HFF-Myc (cell line): ENCODE data around the gene POU6F2.

Experiments used
- DNase-seq: peaks from one replicate; pipeline ENCODE4 v3.0.0-alpha.2; 2011; ENCODE audit warnings: low read depth; ENCODE audit errors: extremely low read depth
- H3K4me3 ChIP-seq: replicated peaks from 2 replicates; pipeline ENCODE4 v1.5.1; 2011; ENCODE audit warnings: low read depth, mild to moderate bottlenecking, control low read depth, low read length
- CTCF ChIP-seq: IDR thresholded peaks from 2 replicates; pipeline ENCODE4 v1.5.1; 2012; ENCODE audit warnings: mild to moderate bottlenecking, low read depth, low read length, control low read depth; ENCODE audit errors: missing control alignments

Gene POU6F2

GRCh38 chr7:39217783-39218182 is 240.1 kb downstream of the POU6F2 start:
- no peak for DNase-seq
- TF ChIP-seq CTCF, result no peak
- H3K4me3 ChIP-seq, result no peak overlapping the region

- no peak overlapping the region for H3K4me3 ChIP-seq
- TF ChIP-seq CTCF, result no peak
- no peak for DNase-seq
Measured at GRCh38 chr7:39219869-39220268, 242.2 kb downstream of the POU6F2 start.

GRCh38 chr7:39221901-39222300 is 244.2 kb downstream of the POU6F2 start:
- TF ChIP-seq CTCF, result no peak
- H3K4me3 ChIP-seq, result no peak overlapping the region
- no peak for DNase-seq

GRCh38 chr7:39228946-39229345 is 251.2 kb downstream of the POU6F2 start:
- H3K4me3 ChIP-seq, result no peak overlapping the region
- DNase-seq, result no peak
- TF ChIP-seq CTCF, result no peak

GRCh38 chr7:39233851-39234529 is 256.3 kb downstream of the POU6F2 start:
- H3K4me3 ChIP-seq, result no peak overlapping the region
- no peak for DNase-seq
- TF ChIP-seq CTCF, result no peak

- H3K4me3 ChIP-seq, result no peak overlapping the region
- DNase-seq, result no peak
- TF ChIP-seq CTCF, result no peak
Measured at GRCh38 chr7:39238234-39238869, 260.6 kb downstream of the POU6F2 start.
